HG03135 (cell line): ENCODE measurements around the gene ABCC9.

ENCODE experiments used
- ATAC-seq: cut with Tn5 transposase; IDR thresholded peaks from one replicate; pipeline ENCODE4 v1.9.1; 2021; ENCODE audit warnings: mild to moderate bottlenecking, moderate library complexity; ENCODE audit not compliant: unreplicated experiment

The ABCC9 gene

GRCh38 chr12:21780786-21781185 lies 160.4 kb downstream of the ABCC9 start:
- ATAC-seq = no peak

GRCh38 chr12:21776175-21776574 lies 165.1 kb downstream of the ABCC9 start:
- ATAC-seq = no peak

GRCh38 chr12:21775133-21775820 lies 165.9 kb downstream of the ABCC9 start:
- ATAC-seq = no peak

- no peak for ATAC-seq
Measured at GRCh38 chr12:21774358-21775132, 166.7 kb downstream of the ABCC9 start, which contains the start of gene KCNJ8. Gene KCNJ8, minus strand, starts transcription at chr12:21774706. Its CDS starts 1,090 bp downstream, at chr12:21773616.

GRCh38 chr12:21773806-21774205 lies 167.4 kb downstream of the ABCC9 start:
- no peak for ATAC-seq

- ATAC-seq = no peak
Measured at GRCh38 chr12:21773263-21773741, 167.9 kb downstream of the ABCC9 start.

GRCh38 chr12:21771311-21771710 lies 169.9 kb downstream of the ABCC9 start:
- no peak for ATAC-seq

GRCh38 chr12:21769307-21769706 lies 171.9 kb downstream of the ABCC9 start:
- no peak for ATAC-seq

GRCh38 chr12:21766403-21766802 lies 174.8 kb downstream of the ABCC9 start:
- no peak for ATAC-seq

- no peak for ATAC-seq
Measured at GRCh38 chr12:21764950-21765349, 176.3 kb downstream of the ABCC9 start.

- no peak for ATAC-seq
Measured at GRCh38 chr12:21764065-21764464, 177.2 kb downstream of the ABCC9 start.

GRCh38 chr12:21763531-21763930 lies 177.7 kb downstream of the ABCC9 start:
- no peak for ATAC-seq

- ATAC-seq = no peak
Measured at GRCh38 chr12:21759737-21760136, 181.5 kb downstream of the ABCC9 start.

- no peak for ATAC-seq
Measured at GRCh38 chr12:21757735-21758134, 183.5 kb downstream of the ABCC9 start.

- ATAC-seq = no peak
Measured at GRCh38 chr12:21756699-21757098, 184.5 kb downstream of the ABCC9 start.

GRCh38 chr12:21751517-21751916 lies 189.7 kb downstream of the ABCC9 start:
- no peak for ATAC-seq
